ENCODE results near the gene DDX10. TPM values are rescaled to one million over a fixed set of nuclear protein-coding genes. Genes with fewer than 3 reads are reported as not detected.
A peak's percentile ranks its signal among the peaks of the same experiment; 100 is the strongest.
"Not testable (repeated sequence)": the region's sequence is repeated elsewhere in the genome, so short reads cannot be mapped to it uniquely, and the experiment has no call there.

The DDX10 gene
- total RNA-seq, 1 donor from 2014 or later, result 18.3 TPM

DNA sequence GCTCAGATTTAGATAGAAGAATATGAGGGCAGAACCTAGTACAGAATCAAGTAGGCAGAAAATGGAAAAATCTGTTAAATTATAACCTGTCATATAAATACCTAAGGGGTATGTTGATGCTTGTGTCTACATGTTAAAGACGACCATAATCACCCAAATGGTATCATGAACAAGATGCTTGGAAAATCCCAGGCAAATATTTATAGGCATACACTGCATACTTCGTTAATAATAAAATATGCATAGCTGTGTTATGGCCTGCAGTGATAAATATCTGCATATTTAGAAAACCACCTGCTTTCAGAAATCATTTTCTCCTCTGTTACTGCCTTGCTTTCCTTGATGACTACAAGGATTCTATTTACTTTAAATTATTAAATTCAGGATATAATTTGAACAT is 18.9 kb upstream of the DDX10 start:
- Histone ChIP-seq H3K4me1 (no peaks in the 10 kb centered on the region), H3K36me3 (no peaks in the 10 kb centered on the region), H3K9me3 (no peaks in the 10 kb centered on the region), H3K27ac (no peak overlapping the region), H3K27me3 (no peaks in the 10 kb centered on the region), H3K4me3 (no peak overlapping the region)
- intact Hi-C loops (cut with DNase I), result no loop called here
- TF ChIP-seq, protein P1, sequence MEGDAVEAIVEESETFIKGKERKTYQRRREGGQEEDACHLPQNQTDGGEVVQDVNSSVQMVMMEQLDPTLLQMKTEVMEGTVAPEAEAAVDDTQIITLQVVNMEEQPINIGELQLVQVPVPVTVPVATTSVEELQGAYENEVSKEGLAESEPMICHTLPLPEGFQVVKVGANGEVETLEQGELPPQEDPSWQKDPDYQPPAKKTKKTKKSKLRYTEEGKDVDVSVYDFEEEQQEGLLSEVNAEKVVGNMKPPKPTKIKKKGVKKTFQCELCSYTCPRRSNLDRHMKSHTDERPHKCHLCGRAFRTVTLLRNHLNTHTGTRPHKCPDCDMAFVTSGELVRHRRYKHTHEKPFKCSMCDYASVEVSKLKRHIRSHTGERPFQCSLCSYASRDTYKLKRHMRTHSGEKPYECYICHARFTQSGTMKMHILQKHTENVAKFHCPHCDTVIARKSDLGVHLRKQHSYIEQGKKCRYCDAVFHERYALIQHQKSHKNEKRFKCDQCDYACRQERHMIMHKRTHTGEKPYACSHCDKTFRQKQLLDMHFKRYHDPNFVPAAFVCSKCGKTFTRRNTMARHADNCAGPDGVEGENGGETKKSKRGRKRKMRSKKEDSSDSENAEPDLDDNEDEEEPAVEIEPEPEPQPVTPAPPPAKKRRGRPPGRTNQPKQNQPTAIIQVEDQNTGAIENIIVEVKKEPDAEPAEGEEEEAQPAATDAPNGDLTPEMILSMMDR (IDR thresholded peaks at IDR 0.05), result no peak
- DNase-seq (no peak), ATAC-seq (no peak)

DNA sequence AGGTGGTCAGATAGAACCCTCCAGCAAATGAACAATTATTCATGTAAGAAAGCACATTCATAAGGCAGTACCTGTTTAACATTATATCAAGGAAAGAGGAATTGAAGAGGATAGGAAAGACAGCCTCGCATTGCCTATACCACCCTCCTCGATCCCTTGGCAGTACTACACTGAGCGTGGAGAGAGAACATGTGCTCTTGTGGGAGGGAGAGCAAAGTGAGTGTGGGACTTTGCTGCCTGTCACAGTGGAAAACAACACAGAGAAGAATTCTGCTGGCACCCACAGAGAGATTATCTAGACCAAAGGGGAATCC is 17.5 kb upstream of the DDX10 start:
- H3K9me3 ChIP-seq, result no peaks in the 10 kb centered on the region
- no peaks in the 10 kb centered on the region for H3K36me3 ChIP-seq
- H3K4me3 ChIP-seq, result no peak overlapping the region
- H3K27ac ChIP-seq, result no peak overlapping the region
- no peaks in the 10 kb centered on the region for H3K27me3 ChIP-seq
- TF ChIP-seq, protein P1 (IDR thresholded peaks at IDR 0.05), result no peak
- ATAC-seq (no peak), DNase-seq (no peak)
- intact Hi-C loops (cut with DNase I), result no loop called here
- no peaks in the 10 kb centered on the region for H3K4me1 ChIP-seq

GRCh38 chr11:108647701-108648527 is 17.0 kb upstream of the DDX10 start:
- peak; percentile 74 for DNase-seq
- Histone ChIP-seq H3K27ac (no peak overlapping the region), H3K4me1 (no peaks in the 10 kb centered on the region), H3K9me3 (no peaks in the 10 kb centered on the region), H3K4me3 (no peak overlapping the region), H3K27me3 (no peaks in the 10 kb centered on the region), H3K36me3 (no peaks in the 10 kb centered on the region)
- intact Hi-C loops (cut with DNase I), result no loop called here
- TF ChIP-seq, protein P1 (IDR thresholded peaks at IDR 0.05), result peak; percentile 77
- peak; percentile 96 for ATAC-seq

DNA sequence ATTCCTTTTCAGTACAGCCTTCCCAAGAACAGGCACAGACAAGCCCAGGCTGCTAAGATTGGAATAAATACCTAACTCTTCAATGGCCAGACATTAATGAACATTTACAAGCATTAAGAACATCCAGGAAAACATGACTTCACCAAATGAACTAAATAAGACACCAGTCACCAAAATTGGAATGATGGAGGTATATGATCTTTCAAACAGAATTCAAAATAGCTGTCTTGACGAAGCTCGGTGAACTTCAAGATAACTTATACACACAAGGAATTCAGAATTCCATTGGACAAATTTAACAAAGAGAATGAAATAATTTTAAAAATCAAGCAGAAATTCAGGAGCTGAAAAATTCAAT is 16.4 kb upstream of the DDX10 start:
- no peak for ATAC-seq
- Histone ChIP-seq H3K36me3 (no peaks in the 10 kb centered on the region), H3K9me3 (no peaks in the 10 kb centered on the region), H3K4me3 (no peak overlapping the region), H3K27ac (no peak overlapping the region), H3K4me1 (no peaks in the 10 kb centered on the region), H3K27me3 (no peaks in the 10 kb centered on the region)
- DNase-seq, result no peak
- intact Hi-C loops (cut with DNase I), result no loop called here
- TF ChIP-seq, protein P1 (IDR thresholded peaks at IDR 0.05), result no peak

DNA sequence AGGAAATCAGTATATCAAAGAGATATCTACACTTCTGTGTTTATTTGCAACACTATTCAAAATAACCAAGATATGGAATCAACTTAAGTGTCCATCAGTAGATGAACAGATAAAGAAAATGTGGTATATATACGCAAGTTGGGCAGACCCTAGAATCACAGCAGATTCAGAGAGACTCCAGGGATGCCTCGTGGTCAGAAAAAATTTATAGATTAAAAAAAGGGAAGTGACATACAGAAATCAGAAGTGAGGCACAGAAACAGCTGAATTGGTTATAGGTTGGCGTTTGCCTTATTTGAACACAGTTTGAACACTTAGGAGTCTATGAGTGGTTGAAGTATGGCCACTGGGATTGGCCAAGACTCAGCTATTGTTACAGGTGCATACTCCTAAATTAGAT is 10.8 kb upstream of the DDX10 start:
- H3K27me3 ChIP-seq; H3K4me3 ChIP-seq; H3K4me1 ChIP-seq; H3K27ac ChIP-seq; H3K9me3 ChIP-seq; H3K36me3 ChIP-seq; DNase-seq; intact Hi-C loops (cut with DNase I); ATAC-seq: not testable (repeated sequence)

- H3K36me3 ChIP-seq, result no peaks in the 10 kb centered on the region
- H3K9me3 ChIP-seq, result no peaks in the 10 kb centered on the region
- TF ChIP-seq, protein P1 (IDR thresholded peaks at IDR 0.05), result peak; percentile 62
- no peaks in the 10 kb centered on the region for H3K4me1 ChIP-seq
- peak; percentile 72 for ATAC-seq
- H3K4me3 ChIP-seq, result no peak overlapping the region
- H3K27ac ChIP-seq, result no peak overlapping the region
- DNase-seq, result no peak
- intact Hi-C loops (cut with DNase I), result no loop called here
- no peaks in the 10 kb centered on the region for H3K27me3 ChIP-seq
These were observed 9.8 kb upstream of the DDX10 start for GRCh38 chr11:108654994-108655631.

All from upper lobe of right lung (tissue), 1 donor.